GM18520 (cell line): ENCODE data around the gene FLVCR1.

Experiments
- ATAC-seq: cut with Tn5 transposase; IDR thresholded peaks from one replicate; pipeline ENCODE4 v1.9.1; 2021; ENCODE audit not compliant: unreplicated experiment

The FLVCR1 gene

GRCh38 chr1:212945056-212945455 is 87.0 kb downstream of the FLVCR1 start:
- ATAC-seq: no peak

GRCh38 chr1:212945463-212946160 is 87.5 kb downstream of the FLVCR1 start:
- no peak for ATAC-seq

- no peak for ATAC-seq
These were observed 88.8 kb downstream of the FLVCR1 start for GRCh38 chr1:212946872-212947271.
